ENCODE measurements around the gene CCSAP. TPM values are rescaled to one million over a fixed set of nuclear protein-coding genes. Genes with fewer than 3 reads are reported as not detected.

Gene CCSAP
- total RNA-seq, 3 donors from 2014 or later: 1.6 to 4.2 (median 3.3) TPM

DNA sequence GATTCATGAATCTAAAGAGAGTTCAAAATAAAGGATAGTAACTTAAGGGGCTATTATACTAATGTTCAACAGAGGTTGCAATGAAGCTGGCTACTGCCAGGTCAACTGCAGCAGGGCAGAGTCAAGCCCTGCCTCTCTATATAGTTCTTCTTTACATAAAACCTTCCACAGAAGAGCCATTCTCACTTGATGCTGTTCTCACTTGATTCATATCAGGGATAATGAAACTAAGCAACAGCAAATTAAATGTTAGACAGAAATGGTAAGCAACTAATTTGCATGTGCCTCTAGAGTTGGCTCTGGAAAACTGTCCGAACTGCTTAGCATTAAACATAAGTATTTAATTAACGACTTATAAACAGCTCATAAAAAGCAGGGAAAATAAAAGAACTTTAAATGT, 17.4 kb downstream of the CCSAP start:
- TF ChIP-seq, protein P1, sequence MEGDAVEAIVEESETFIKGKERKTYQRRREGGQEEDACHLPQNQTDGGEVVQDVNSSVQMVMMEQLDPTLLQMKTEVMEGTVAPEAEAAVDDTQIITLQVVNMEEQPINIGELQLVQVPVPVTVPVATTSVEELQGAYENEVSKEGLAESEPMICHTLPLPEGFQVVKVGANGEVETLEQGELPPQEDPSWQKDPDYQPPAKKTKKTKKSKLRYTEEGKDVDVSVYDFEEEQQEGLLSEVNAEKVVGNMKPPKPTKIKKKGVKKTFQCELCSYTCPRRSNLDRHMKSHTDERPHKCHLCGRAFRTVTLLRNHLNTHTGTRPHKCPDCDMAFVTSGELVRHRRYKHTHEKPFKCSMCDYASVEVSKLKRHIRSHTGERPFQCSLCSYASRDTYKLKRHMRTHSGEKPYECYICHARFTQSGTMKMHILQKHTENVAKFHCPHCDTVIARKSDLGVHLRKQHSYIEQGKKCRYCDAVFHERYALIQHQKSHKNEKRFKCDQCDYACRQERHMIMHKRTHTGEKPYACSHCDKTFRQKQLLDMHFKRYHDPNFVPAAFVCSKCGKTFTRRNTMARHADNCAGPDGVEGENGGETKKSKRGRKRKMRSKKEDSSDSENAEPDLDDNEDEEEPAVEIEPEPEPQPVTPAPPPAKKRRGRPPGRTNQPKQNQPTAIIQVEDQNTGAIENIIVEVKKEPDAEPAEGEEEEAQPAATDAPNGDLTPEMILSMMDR (IDR thresholded peaks at IDR 0.05): no peak
- DNase-seq: no peak
- intact Hi-C loops (cut with DNase I, micrococcal nuclease): no loop called here
- H3K9me3 ChIP-seq: no peaks in the 10 kb centered on the region
- no peaks in the 10 kb centered on the region for H3K36me3 ChIP-seq (ENCODE audit: low read depth)
- no peaks in the 10 kb centered on the region for H3K4me1 ChIP-seq (ENCODE audit: low read depth)
- H3K4me3 ChIP-seq: no peak overlapping the region
- ATAC-seq: no peak

DNA sequence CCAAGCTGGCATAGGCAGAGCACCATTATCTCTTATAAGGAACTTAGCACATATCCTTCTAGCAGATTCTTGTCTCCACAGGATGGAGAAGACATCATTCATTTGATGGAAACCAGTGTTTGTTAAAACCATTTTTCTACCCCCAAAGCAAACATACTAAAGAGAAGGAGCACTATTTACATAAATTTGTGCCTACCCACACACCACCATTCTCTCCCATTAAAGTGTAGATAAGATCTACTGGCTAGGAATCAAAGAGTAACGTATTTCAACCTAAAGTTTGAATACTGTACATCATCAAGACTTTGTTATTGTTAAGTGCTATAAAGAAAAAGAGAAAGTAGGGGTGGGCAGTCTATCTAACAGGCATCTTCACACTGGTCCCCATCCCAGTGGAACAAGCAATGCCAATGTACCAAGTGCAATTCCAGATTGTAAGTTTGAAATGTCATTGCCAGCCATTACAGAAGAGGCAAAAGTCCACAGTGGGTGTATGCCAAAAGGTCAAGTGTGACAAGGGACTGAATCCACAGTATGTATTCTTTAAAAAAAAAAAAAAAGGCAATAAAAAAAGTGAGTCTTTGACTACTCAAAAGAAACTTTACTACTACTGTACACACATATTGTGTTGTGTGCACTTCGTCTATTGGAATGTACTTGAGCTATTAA, 18.8 kb downstream of the CCSAP start:
- no peaks in the 10 kb centered on the region for H3K4me1 ChIP-seq (ENCODE audit: low read depth)
- intact Hi-C loops (cut with DNase I, micrococcal nuclease): no loop called here
- TF ChIP-seq, protein P1 (IDR thresholded peaks at IDR 0.05): no peak
- DNase-seq (no peak), ATAC-seq (no peak)
- H3K4me3 ChIP-seq: no peak overlapping the region
- no peaks in the 10 kb centered on the region for H3K9me3 ChIP-seq
- no peaks in the 10 kb centered on the region for H3K36me3 ChIP-seq (ENCODE audit: low read depth)

DNA sequence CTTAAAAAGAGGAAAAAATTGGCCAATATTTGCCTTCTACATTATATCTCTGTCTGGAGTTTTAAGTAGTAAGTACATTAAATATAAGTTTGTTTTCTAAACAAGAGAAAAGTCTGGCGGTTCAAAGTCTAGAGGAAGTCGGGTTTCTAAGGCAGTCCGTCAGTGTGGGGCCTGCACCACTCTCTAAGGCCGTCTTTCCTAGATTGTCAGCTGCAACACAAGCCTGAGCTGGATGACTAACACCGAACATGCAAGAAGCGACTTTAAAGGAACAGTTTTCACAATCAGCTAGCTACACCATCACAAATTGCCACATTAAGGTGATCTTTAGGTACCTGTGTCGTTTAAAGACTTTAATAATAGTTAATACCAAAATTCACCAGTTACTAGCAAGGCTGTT, 19.6 kb downstream of the CCSAP start:
- Histone ChIP-seq H3K4me3 (no peak overlapping the region), H3K9me3 (no peaks in the 10 kb centered on the region), H3K36me3 (ENCODE audit: low read depth) (no peaks in the 10 kb centered on the region), H3K4me1 (ENCODE audit: low read depth) (no peaks in the 10 kb centered on the region)
- intact Hi-C loops (cut with DNase I, micrococcal nuclease): no loop called here
- TF ChIP-seq, protein P1 (IDR thresholded peaks at IDR 0.05): no peak
- DNase-seq (no peak), ATAC-seq (no peak)

DNA sequence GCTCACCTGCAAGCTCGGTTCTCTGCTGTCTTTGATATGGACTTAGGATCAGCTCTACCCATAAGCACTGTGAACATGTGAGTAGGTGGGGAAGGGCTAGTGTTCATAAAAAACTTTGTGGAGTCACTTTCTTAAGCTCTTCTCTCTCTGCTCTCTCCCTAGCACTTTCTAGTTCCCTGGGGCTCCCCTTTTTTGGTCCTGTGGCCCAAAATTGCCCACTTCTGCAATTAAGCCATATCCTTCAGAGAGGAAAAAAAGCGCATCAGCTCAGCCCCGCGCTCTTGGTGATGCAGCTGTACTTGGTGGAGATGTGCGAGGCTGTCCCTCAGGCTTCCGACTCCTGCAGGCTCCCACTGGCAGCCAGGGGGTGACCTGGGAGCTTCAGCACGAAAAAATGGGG, 23.4 kb downstream of the CCSAP start:
- Histone ChIP-seq H3K36me3 (ENCODE audit: low read depth) (no peaks in the 10 kb centered on the region), H3K4me1 (ENCODE audit: low read depth) (no peaks in the 10 kb centered on the region), H3K9me3 (no peaks in the 10 kb centered on the region), H3K4me3 (no peak overlapping the region)
- no peak for ATAC-seq
- DNase-seq: no peak
- TF ChIP-seq, protein P1 (IDR thresholded peaks at IDR 0.05): no peak
- intact Hi-C loops (cut with DNase I, micrococcal nuclease): no loop called here

DNA sequence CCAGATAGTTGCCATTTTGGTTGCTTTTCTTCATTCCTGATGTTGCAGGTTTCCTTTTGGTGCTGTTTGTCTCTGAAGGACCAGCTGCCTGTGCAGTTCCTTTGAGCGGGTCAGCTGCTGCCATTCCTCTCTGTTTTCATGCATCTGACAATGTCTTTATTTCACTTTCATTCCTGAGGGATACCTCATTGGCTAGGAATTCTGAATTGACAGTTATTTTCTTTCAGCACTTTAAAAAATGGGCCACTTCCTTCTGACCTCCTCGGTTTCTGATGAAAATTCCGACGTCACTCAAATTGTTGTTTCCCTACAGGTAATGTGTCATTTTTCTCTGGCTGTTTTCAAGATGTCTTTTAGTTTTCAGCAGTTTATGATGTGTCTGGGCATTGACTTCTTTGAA, 24.8 kb downstream of the CCSAP start:
- TF ChIP-seq, protein P1 (IDR thresholded peaks at IDR 0.05): no peak
- intact Hi-C loops (cut with DNase I, micrococcal nuclease): no loop called here
- ATAC-seq: no peak
- H3K9me3 ChIP-seq: no peaks in the 10 kb centered on the region
- H3K4me3 ChIP-seq: no peak overlapping the region
- H3K36me3 ChIP-seq (ENCODE audit: low read depth): no peaks in the 10 kb centered on the region
- DNase-seq: no peak
- no peaks in the 10 kb centered on the region for H3K4me1 ChIP-seq (ENCODE audit: low read depth)

DNA sequence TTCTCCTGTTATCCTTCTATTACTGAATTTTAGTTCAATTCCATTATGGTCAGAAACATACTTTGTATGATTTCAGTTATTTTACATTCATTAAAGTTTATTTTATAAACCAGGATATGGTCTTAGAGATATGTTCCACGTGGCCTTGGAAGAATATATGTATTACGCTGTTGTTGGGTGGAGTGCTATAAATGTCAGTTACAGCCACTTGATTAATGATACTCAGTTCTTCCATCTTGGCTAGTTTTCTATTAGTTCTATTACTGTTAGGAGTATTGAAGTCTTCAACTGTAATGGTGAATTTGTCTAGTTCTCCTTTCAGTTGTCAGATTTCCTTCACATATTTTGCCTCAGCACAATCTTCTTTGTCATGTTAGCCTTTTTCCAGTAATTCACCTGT, 26.7 kb downstream of the CCSAP start:
- H3K36me3 ChIP-seq (ENCODE audit: low read depth): no peaks in the 10 kb centered on the region
- intact Hi-C loops (cut with DNase I, micrococcal nuclease): no loop called here

More for the DNA sequence above, 26.7 kb downstream of the CCSAP start:
- Histone ChIP-seq H3K9me3 (no peaks in the 10 kb centered on the region), H3K4me1 (ENCODE audit: low read depth) (no peaks in the 10 kb centered on the region), H3K4me3 (no peak overlapping the region)
- ATAC-seq (no peak), DNase-seq (no peak)
- TF ChIP-seq, protein P1 (IDR thresholded peaks at IDR 0.05): no peak

Measured in mucosa of descending colon (tissue), 3 donors.